Testis (tissue), 3 donors: Measurements from ENCODE around the gene CBLB. TPM values are rescaled to one million over a fixed set of nuclear protein-coding genes. Genes with fewer than 3 reads are reported as not detected.

Source experiments
- DNase-seq: peaks from one replicate; pipeline ENCODE4 v3.0.0-alpha.2; 2019
- H3K27ac ChIP-seq, 2 donors: fragments of 200-600 bp; sonication (generic); one replicate each; pipeline ENCODE4 v1.5.1; 2019
- H3K27me3 ChIP-seq: fragments of 200-600 bp; sonication (generic); one replicate; pipeline ENCODE4 v1.5.1; 2019
- H3K36me3 ChIP-seq: fragments of 200-600 bp; sonication (generic); one replicate; pipeline ENCODE4 v1.5.1; 2017; ENCODE audit warnings: low read depth; ENCODE audit errors: missing control alignments
- H3K4me1 ChIP-seq: fragments of 200-600 bp; sonication (generic); one replicate; pipeline ENCODE4 v1.5.1; 2019
- H3K4me3 ChIP-seq, 2 donors: fragments of 200-600 bp; sonication (generic); one replicate each; pipeline ENCODE4 v1.5.1; 2017 to 2019
- H3K9me3 ChIP-seq: fragments of 200-600 bp; sonication (generic); one replicate; pipeline ENCODE4 v1.5.1; 2017
- CTCF ChIP-seq, 3 experiments: fragments of 450-650 bp in 2 of 3; fragments of 200-600 bp in 1 of 3; sonication (generic) in 1 of 3; IDR thresholded peaks; one replicate each; pipeline ENCODE4 v1.5.1; 2016 to 2019; ENCODE audit warnings: antibody characterized with exemption in 3 of 3, mild to moderate bottlenecking in 2 of 3, moderate library complexity in 1 of 3
- POLR2A ChIP-seq: fragments of 450-650 bp; IDR thresholded peaks from one replicate; pipeline ENCODE4 v1.6.1; 2017; ENCODE audit warnings: antibody characterized with exemption, mild to moderate bottlenecking, moderate library complexity
- WGBS, 2 donors: methylation state at CpG; one replicate each; pipeline ENCODE4 v1.1.5; 2018; 5-methylcytosine and 5-hydroxymethylcytosine counted together
- intact Hi-C: fragments of 100-400 bp; cut with DNase I; formaldehyde crosslinking; loops from one replicate; pipeline ENCODE4 v1.15.1; 2023; ENCODE audit warnings: low total_unique reads
- polyA plus RNA-seq: library from polyadenylated mRNA; stranded (reverse); fragments of 350-450 nt; fragmentation: Illumina TruSeq; extraction: RNeasy Lipid Tissue Mini Kit (QIAGEN cat#74804); gene quantifications from one replicate; pipeline ENCODE4 v1.2.3, GENCODE V29; 2014; ENCODE audit warnings: low read depth, low replicate concordance; ENCODE audit not compliant: insufficient read depth
- total RNA-seq, 2 donors: library from RNA; depleted of rRNA; stranded (reverse); fragments of >200 nt; gene quantifications; one replicate each; pipeline ENCODE4 v1.2.3, GENCODE V29; 2016

Gene CBLB
- total and polyA plus RNA-seq, 3 donors from 2014 or later, result 33.0 to 73.6 (median 65.9) TPM

GRCh38 chr3:105801397-105801796 is 67.4 kb downstream of the CBLB start:
- Histone ChIP-seq H3K27ac (no peak overlapping the region), H3K4me3 (no peak overlapping the region), H3K36me3 (no peaks in the 10 kb centered on the region), H3K27me3 (no peaks in the 10 kb centered on the region), H3K9me3 (no peaks in the 10 kb centered on the region), H3K4me1 (no peaks in the 10 kb centered on the region)
- intact Hi-C loops, result no loop called here
- no peak for DNase-seq
- 94 to 97% methylated on average over 2 of the region's 2 CpGs for WGBS, 2 donors
- TF ChIP-seq POLR2A (no peak), CTCF (IDR thresholded peaks at IDR 0.05) (no peak)

GRCh38 chr3:105800320-105800719 is 68.5 kb downstream of the CBLB start:
- no peaks in the 10 kb centered on the region for H3K9me3 ChIP-seq
- no peak overlapping the region for H3K27ac ChIP-seq
- TF ChIP-seq CTCF (IDR thresholded peaks at IDR 0.05), result no peak
- no peak for TF ChIP-seq POLR2A
- no peak overlapping the region for H3K4me3 ChIP-seq
- no peak for DNase-seq
- 66 to 79% methylated on average over 5 of the region's 5 CpGs for WGBS, 2 donors
- H3K36me3 ChIP-seq, result no peaks in the 10 kb centered on the region
- no peaks in the 10 kb centered on the region for H3K27me3 ChIP-seq
- intact Hi-C loops, result no loop called here
- H3K4me1 ChIP-seq, result no peaks in the 10 kb centered on the region

GRCh38 chr3:105799286-105799685 is 69.5 kb downstream of the CBLB start:
- H3K27me3 ChIP-seq, result no peaks in the 10 kb centered on the region
- intact Hi-C loops, result no loop called here
- no peaks in the 10 kb centered on the region for H3K36me3 ChIP-seq
- H3K4me1 ChIP-seq, result no peaks in the 10 kb centered on the region
- no peak for DNase-seq
- no peaks in the 10 kb centered on the region for H3K9me3 ChIP-seq
- WGBS, 2 donors, result 68 to 79% methylated on average over 3 of the region's 3 CpGs
- TF ChIP-seq CTCF (IDR thresholded peaks at IDR 0.05) (no peak), POLR2A (no peak)
- no peak overlapping the region for H3K4me3 ChIP-seq
- no peak overlapping the region for H3K27ac ChIP-seq

- H3K9me3 ChIP-seq, result no peaks in the 10 kb centered on the region
- no peaks in the 10 kb centered on the region for H3K4me1 ChIP-seq
- TF ChIP-seq POLR2A (no peak), CTCF (IDR thresholded peaks at IDR 0.05) (no peak)
- 64 to 76% methylated on average over 1 of the region's 1 CpG for WGBS, 2 donors
- H3K27me3 ChIP-seq, result no peaks in the 10 kb centered on the region
- intact Hi-C loops, result no loop called here
- no peak overlapping the region for H3K4me3 ChIP-seq
- no peaks in the 10 kb centered on the region for H3K36me3 ChIP-seq
- no peak overlapping the region for H3K27ac ChIP-seq
- no peak for DNase-seq
Measured at GRCh38 chr3:105798381-105798934, 70.4 kb downstream of the CBLB start.

- Histone ChIP-seq H3K27me3 (no peaks in the 10 kb centered on the region), H3K27ac (peak overlapping the region; percentile 10 to 46), H3K4me1 (peaks cover 16% of the 10 kb centered on the region), H3K4me3 (no peak overlapping the region), H3K36me3 (no peaks in the 10 kb centered on the region), H3K9me3 (no peaks in the 10 kb centered on the region)
- intact Hi-C loops, result no loop called here
- TF ChIP-seq POLR2A (no peak), CTCF (IDR thresholded peaks at IDR 0.05) (no peak)
- no peak for DNase-seq
- 63 to 73% methylated on average over 2 of the region's 2 CpGs for WGBS, 2 donors
Measured at GRCh38 chr3:105793040-105793439, 75.8 kb downstream of the CBLB start.
